Smooth muscle cell (in vitro differentiated cells): Measurements from ENCODE around the gene PLBD1. TPM values are rescaled to one million over a fixed set of nuclear protein-coding genes. Genes with fewer than 3 reads are reported as not detected.

Source experiments
- DNase-seq: peaks from one replicate; lab custom pipeline; 2025; ENCODE audit not compliant: unreplicated experiment; lab: John Stamatoyannopoulos, UW
- H2AFZ ChIP-seq: fragments of 200-600 bp; sonication (generic); 2 replicates; pipeline ENCODE4 v1.6.0; 2016; ENCODE audit warnings: antibody characterized with exemption, low read depth, mild to moderate bottlenecking
- H3F3A ChIP-seq: fragments of 200-600 bp; sonication (generic); 2 replicates; pipeline ENCODE4 v1.6.0; 2017; ENCODE audit warnings: antibody characterized with exemption, low read depth
- H3K27ac ChIP-seq: fragments of 200-600 bp; sonication (generic); 2 replicates; pipeline ENCODE4 v1.5.1; 2016; ENCODE audit warnings: low read depth, mild to moderate bottlenecking
- H3K27me3 ChIP-seq: fragments of 200-600 bp; sonication (generic); 2 replicates; pipeline ENCODE4 v1.6.1; 2016; ENCODE audit warnings: low read depth, mild to moderate bottlenecking
- H3K36me3 ChIP-seq: fragments of 200-600 bp; sonication (generic); 2 replicates; pipeline ENCODE4 v1.5.1; 2016; ENCODE audit warnings: low read depth
- H3K4me1 ChIP-seq: fragments of 200-600 bp; sonication (generic); 2 replicates; pipeline ENCODE4 v1.5.1; 2016; ENCODE audit warnings: low read depth
- H3K4me2 ChIP-seq: fragments of 200-600 bp; sonication (generic); 2 replicates; pipeline ENCODE4 v1.6.0; 2016; ENCODE audit warnings: mild to moderate bottlenecking
- H3K4me3 ChIP-seq: fragments of 200-600 bp; sonication (generic); 2 replicates; pipeline ENCODE4 v1.5.1; 2016; ENCODE audit warnings: mild to moderate bottlenecking
- H3K79me2 ChIP-seq: fragments of 200-600 bp; sonication (generic); 2 replicates; pipeline ENCODE4 v1.6.0; 2016; ENCODE audit warnings: low read depth, mild to moderate bottlenecking
- H3K9ac ChIP-seq: fragments of 200-600 bp; sonication (generic); 2 replicates; pipeline ENCODE4 v1.6.0; 2016; ENCODE audit warnings: low read depth
- H3K9me3 ChIP-seq: fragments of 200-600 bp; sonication (generic); replicated peaks from 2 replicates; pipeline ENCODE4 v1.5.1; 2016; ENCODE audit warnings: low read depth
- H4K20me1 ChIP-seq: fragments of 200-600 bp; sonication (generic); 2 replicates; pipeline ENCODE4 v1.6.0; 2016; ENCODE audit warnings: low read depth
- WGBS: methylation state at CpG from one replicate; pipeline ENCODE4 v1.1.7; 2016; ENCODE audit warnings: low lambda C conversion rate; 5-methylcytosine and 5-hydroxymethylcytosine counted together
- polyA plus RNA-seq: library from polyadenylated mRNA; unstranded; fragments of >200 nt; fragmentation: Nextera tagmentation; extraction: Ambion mirVana; gene quantifications from 2 replicates; pipeline ENCODE4 v1.2.1, GENCODE V29; 2016
- total RNA-seq: library from RNA; depleted of rRNA; stranded (reverse); fragments of >200 nt; gene quantifications from 2 replicates; pipeline ENCODE4 v1.2.3, GENCODE V29; 2014
- TF ChIP-seq, protein P1 (sequence below): fragments of 200-600 bp; sonication (generic); IDR thresholded peaks from 2 replicates; pipeline ENCODE4 v1.5.1; 2017; ENCODE audit warnings: borderline replicate concordance, mild to moderate bottlenecking, antibody characterized with exemption; ENCODE audit not compliant: insufficient read depth, poor library complexity, severe bottlenecking

The PLBD1 gene
- total and polyA plus RNA-seq, 2 experiments from 2014 or later = 14.1 to 19.9 TPM

GRCh38 chr12:14560904-14561574, 6.6 kb downstream of the PLBD1 start:
- no peaks in the 10 kb centered on the region for H3K27me3 ChIP-seq
- no peaks in the 10 kb centered on the region for H3K4me1 ChIP-seq
- H3K36me3 ChIP-seq = no peaks in the 10 kb centered on the region
- no peaks in the 10 kb centered on the region for H3K79me2 ChIP-seq
- no peak overlapping the region for H3K27ac ChIP-seq
- DNase-seq = no peak
- H3K9ac ChIP-seq = no peak overlapping the region
- no peak overlapping the region for H3K4me3 ChIP-seq
- no peaks in the 10 kb centered on the region for H4K20me1 ChIP-seq
- no peaks in the 10 kb centered on the region for H3F3A ChIP-seq
- 91% methylated on average over 6 of the region's 6 CpGs for WGBS
- no peak overlapping the region for H3K4me2 ChIP-seq
- no peaks in the 10 kb centered on the region for H3K9me3 ChIP-seq
- no peak overlapping the region for H2AFZ ChIP-seq
- TF ChIP-seq, protein P1, sequence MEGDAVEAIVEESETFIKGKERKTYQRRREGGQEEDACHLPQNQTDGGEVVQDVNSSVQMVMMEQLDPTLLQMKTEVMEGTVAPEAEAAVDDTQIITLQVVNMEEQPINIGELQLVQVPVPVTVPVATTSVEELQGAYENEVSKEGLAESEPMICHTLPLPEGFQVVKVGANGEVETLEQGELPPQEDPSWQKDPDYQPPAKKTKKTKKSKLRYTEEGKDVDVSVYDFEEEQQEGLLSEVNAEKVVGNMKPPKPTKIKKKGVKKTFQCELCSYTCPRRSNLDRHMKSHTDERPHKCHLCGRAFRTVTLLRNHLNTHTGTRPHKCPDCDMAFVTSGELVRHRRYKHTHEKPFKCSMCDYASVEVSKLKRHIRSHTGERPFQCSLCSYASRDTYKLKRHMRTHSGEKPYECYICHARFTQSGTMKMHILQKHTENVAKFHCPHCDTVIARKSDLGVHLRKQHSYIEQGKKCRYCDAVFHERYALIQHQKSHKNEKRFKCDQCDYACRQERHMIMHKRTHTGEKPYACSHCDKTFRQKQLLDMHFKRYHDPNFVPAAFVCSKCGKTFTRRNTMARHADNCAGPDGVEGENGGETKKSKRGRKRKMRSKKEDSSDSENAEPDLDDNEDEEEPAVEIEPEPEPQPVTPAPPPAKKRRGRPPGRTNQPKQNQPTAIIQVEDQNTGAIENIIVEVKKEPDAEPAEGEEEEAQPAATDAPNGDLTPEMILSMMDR = no peak

DNA sequence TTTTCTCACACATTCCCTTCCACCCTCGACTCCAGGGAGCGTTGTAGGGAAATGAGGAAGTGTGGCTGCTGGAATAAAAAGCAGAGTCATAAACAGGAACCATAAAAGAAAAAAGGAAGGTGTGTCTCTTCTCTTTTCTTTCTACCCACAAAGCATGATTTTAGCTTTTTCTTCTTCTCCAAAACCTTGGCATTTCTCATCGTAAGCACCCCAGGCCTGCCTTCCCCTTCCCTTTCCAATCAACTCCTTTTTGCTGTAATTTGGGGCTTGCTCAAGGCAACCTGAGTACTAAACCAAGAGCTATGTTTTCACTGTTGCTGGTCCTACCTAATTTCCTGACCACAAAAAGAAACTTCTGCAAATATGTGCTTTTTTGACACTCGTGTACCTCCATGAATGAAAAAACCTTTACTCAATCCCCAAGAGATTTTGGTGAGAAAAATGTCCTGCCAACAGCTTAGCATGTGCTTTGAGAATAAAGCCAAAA, 9.2 kb downstream of the PLBD1 start:
- H3K27me3 ChIP-seq = no peaks in the 10 kb centered on the region
- no peaks in the 10 kb centered on the region for H3K4me1 ChIP-seq
- H3K27ac ChIP-seq = no peak overlapping the region
- WGBS = 87% methylated on average over 4 of the region's 4 CpGs
- no peaks in the 10 kb centered on the region for H3K79me2 ChIP-seq
- H3K4me2 ChIP-seq = no peak overlapping the region
- H3K4me3 ChIP-seq = no peak overlapping the region
- DNase-seq = no peak
- H3F3A ChIP-seq = no peaks in the 10 kb centered on the region
- H2AFZ ChIP-seq = no peak overlapping the region
- no peak overlapping the region for H3K9ac ChIP-seq
- TF ChIP-seq, protein P1 = no peak
- H3K9me3 ChIP-seq = no peaks in the 10 kb centered on the region
- H3K36me3 ChIP-seq = no peaks in the 10 kb centered on the region
- H4K20me1 ChIP-seq = no peaks in the 10 kb centered on the region

DNA sequence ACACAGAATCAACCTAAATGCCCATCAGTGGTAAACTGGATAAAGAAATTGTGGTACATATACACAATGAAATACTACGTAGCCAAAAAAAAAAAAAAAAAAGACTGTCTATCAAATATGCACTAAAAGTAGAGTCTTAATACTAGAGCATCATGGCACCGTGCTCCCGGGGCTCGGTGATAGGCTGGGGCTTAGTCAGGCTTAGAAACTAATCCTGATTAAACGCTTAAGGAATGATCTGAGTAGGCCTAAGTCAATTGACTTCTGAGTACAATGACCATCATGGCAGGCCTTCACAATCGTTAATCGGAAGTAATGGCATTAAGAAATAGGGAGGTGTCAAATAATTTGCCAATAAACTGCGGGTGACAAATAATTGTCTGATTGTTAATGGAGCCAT, 9.7 kb downstream of the PLBD1 start:
- Histone ChIP-seq H3K9me3 (no peaks in the 10 kb centered on the region), H3K4me3 (no peak overlapping the region), H3F3A (no peaks in the 10 kb centered on the region), H3K4me1 (no peaks in the 10 kb centered on the region), H3K4me2 (no peak overlapping the region), H4K20me1 (no peaks in the 10 kb centered on the region), H3K27me3 (no peaks in the 10 kb centered on the region), H3K27ac (no peak overlapping the region), H3K36me3 (no peaks in the 10 kb centered on the region), H2AFZ (no peak overlapping the region), H3K9ac (no peak overlapping the region), H3K79me2 (no peaks in the 10 kb centered on the region)
- TF ChIP-seq, protein P1 = no peak
- 82% methylated on average over 8 of the region's 8 CpGs for WGBS
- DNase-seq = no peak
